MM.1S (cell line): ENCODE results near the gene TTYH3.
A peak's percentile ranks its signal among the peaks of the same experiment; 100 is the strongest.

ENCODE experiments used
- DNase-seq: peaks from one replicate; pipeline ENCODE4 v3.0.0-alpha.2; 2015
- H2AFZ ChIP-seq: fragments of 300-600 bp; sonication (generic); 2 replicates; pipeline ENCODE4 v1.6.0; 2016; ENCODE audit warnings: antibody characterized with exemption, low read length
- H3F3A ChIP-seq: fragments of 300-600 bp; sonication (generic); 2 replicates; pipeline ENCODE4 v1.6.1; 2016; ENCODE audit warnings: mild to moderate bottlenecking, antibody characterized with exemption, low read length, moderate library complexity, mixed read lengths; ENCODE audit not compliant: insufficient read depth
- H3K27ac ChIP-seq: fragments of 300-600 bp; sonication (generic); 2 replicates; pipeline ENCODE4 v1.5.1; 2016; ENCODE audit warnings: mild to moderate bottlenecking, low read length
- H3K27me3 ChIP-seq: fragments of 300-600 bp; sonication (generic); replicated peaks from 2 replicates; pipeline ENCODE4 v1.6.0; 2016; ENCODE audit warnings: low read length; ENCODE audit not compliant: insufficient read depth
- H3K36me3 ChIP-seq: fragments of 300-600 bp; sonication (generic); replicated peaks from 2 replicates; pipeline ENCODE4 v1.6.1; 2016; ENCODE audit warnings: mild to moderate bottlenecking, low read length, mixed read lengths; ENCODE audit not compliant: insufficient read depth
- H3K4me1 ChIP-seq: fragments of 300-600 bp; sonication (generic); 2 replicates; pipeline ENCODE4 v1.6.1; 2016; ENCODE audit warnings: low read length, mixed read lengths
- H3K4me2 ChIP-seq: fragments of 300-600 bp; sonication (generic); 2 replicates; pipeline ENCODE4 v1.6.0; 2016; ENCODE audit warnings: low read depth, low read length
- H3K4me3 ChIP-seq: fragments of 300-600 bp; sonication (generic); 2 replicates; pipeline ENCODE4 v1.5.1; 2016; ENCODE audit warnings: low read length, mixed read lengths
- H3K79me2 ChIP-seq: fragments of 300-600 bp; sonication (generic); 2 replicates; pipeline ENCODE4 v1.6.1; 2016; ENCODE audit warnings: mixed run types, low read length, mixed read lengths
- H3K9ac ChIP-seq: fragments of 300-600 bp; sonication (generic); 2 replicates; pipeline ENCODE4 v1.6.1; 2016; ENCODE audit warnings: low read length, mixed read lengths
- H3K9me2 ChIP-seq: fragments of 300-600 bp; sonication (generic); replicated peaks from 2 replicates; pipeline ENCODE4 v1.6.1; 2016; ENCODE audit warnings: mild to moderate bottlenecking, low read length, mixed read lengths; ENCODE audit not compliant: insufficient read depth
- H3K9me3 ChIP-seq: fragments of 300-600 bp; sonication (generic); replicated peaks from 2 replicates; pipeline ENCODE4 v1.6.1; 2016; ENCODE audit warnings: mild to moderate bottlenecking, low read length, mixed read lengths; ENCODE audit not compliant: insufficient read depth
- H4K20me1 ChIP-seq: fragments of 300-600 bp; sonication (generic); 2 replicates; pipeline ENCODE4 v1.6.1; 2016; ENCODE audit warnings: mild to moderate bottlenecking, low read length, moderate library complexity, mixed read lengths; ENCODE audit not compliant: insufficient read depth
- CTCF ChIP-seq: fragments of 300-600 bp; sonication (generic); IDR thresholded peaks from 2 replicates; pipeline ENCODE4 v1.5.1; 2016; ENCODE audit warnings: antibody characterized with exemption, low read length, mixed read lengths
- EZH2 ChIP-seq: fragments of 300-600 bp; sonication (generic); optimal IDR thresholded peaks from 2 replicates; pipeline ENCODE3; 2017; ENCODE audit warnings: low read depth, mild to moderate bottlenecking, antibody characterized with exemption, low read length, mixed read lengths
- EZH2phosphoT487 ChIP-seq: fragments of 300-600 bp; sonication (generic); IDR thresholded peaks from 2 replicates; pipeline ENCODE4 v1.6.1; 2018; ENCODE audit warnings: antibody characterized with exemption, low read length

TTYH3 gene

GRCh38 chr7:2711895-2712675, 80.3 kb downstream of the TTYH3 start:
- Histone ChIP-seq H2AFZ (no peak overlapping the region), H3K9me2 (no peaks in the 10 kb centered on the region), H3K4me3 (no peak overlapping the region), H3K36me3 (no peaks in the 10 kb centered on the region), H3K9ac (no peak overlapping the region), H4K20me1 (no peaks in the 10 kb centered on the region), H3K9me3 (no peaks in the 10 kb centered on the region), H3K4me1 (peaks cover 43% of the 10 kb centered on the region), H3K27ac (peak overlapping the region; percentile 93; the same call in 1 of the 2 replicates), H3K4me2 (no peak overlapping the region), H3F3A (peaks cover 31% of the 10 kb centered on the region), H3K79me2 (no peaks in the 10 kb centered on the region), H3K27me3 (no peaks in the 10 kb centered on the region)
- no peak for DNase-seq
- TF ChIP-seq EZH2phosphoT487 (no peak), CTCF (no peak), EZH2 (no peak)

- no peaks in the 10 kb centered on the region for H3K9me2 ChIP-seq
- H3F3A ChIP-seq, result peaks cover 31% of the 10 kb centered on the region
- TF ChIP-seq EZH2 (no peak), CTCF (no peak), EZH2phosphoT487 (no peak)
- peaks cover 43% of the 10 kb centered on the region for H3K4me1 ChIP-seq
- H3K9me3 ChIP-seq, result no peaks in the 10 kb centered on the region
- no peak overlapping the region for H3K4me2 ChIP-seq
- no peaks in the 10 kb centered on the region for H3K79me2 ChIP-seq
- no peak overlapping the region for H3K4me3 ChIP-seq
- no peak overlapping the region for H2AFZ ChIP-seq
- H4K20me1 ChIP-seq, result no peaks in the 10 kb centered on the region
- no peak for DNase-seq
- no peaks in the 10 kb centered on the region for H3K27me3 ChIP-seq
- H3K36me3 ChIP-seq, result no peaks in the 10 kb centered on the region
- no peak overlapping the region for H3K9ac ChIP-seq
- H3K27ac ChIP-seq, result no peak overlapping the region
Observed at GRCh38 chr7:2713370-2713769, 81.6 kb downstream of the TTYH3 start.

- Histone ChIP-seq H3K36me3 (no peaks in the 10 kb centered on the region), H3K4me1 (peaks cover 40% of the 10 kb centered on the region), H3K9me2 (no peaks in the 10 kb centered on the region), H3K4me2 (no peak overlapping the region), H3K9ac (no peak overlapping the region), H3K9me3 (no peaks in the 10 kb centered on the region), H3F3A (peaks cover 31% of the 10 kb centered on the region), H2AFZ (no peak overlapping the region), H4K20me1 (no peaks in the 10 kb centered on the region), H3K27ac (no peak overlapping the region), H3K4me3 (no peak overlapping the region), H3K27me3 (no peaks in the 10 kb centered on the region), H3K79me2 (no peaks in the 10 kb centered on the region)
- DNase-seq, result no peak
- no peak for TF ChIP-seq EZH2
- TF ChIP-seq EZH2phosphoT487, result no peak
- no peak for TF ChIP-seq CTCF
Observed at GRCh38 chr7:2713978-2714377, 82.2 kb downstream of the TTYH3 start.
